ENCODE measurements around the gene SEZ6L. TPM values are rescaled to one million over a fixed set of nuclear protein-coding genes. Genes with fewer than 3 reads are reported as not detected.

SEZ6L gene
- total and polyA plus RNA-seq, 12 donors, result 0.01 to 2.5 (median 0.28) TPM

DNA sequence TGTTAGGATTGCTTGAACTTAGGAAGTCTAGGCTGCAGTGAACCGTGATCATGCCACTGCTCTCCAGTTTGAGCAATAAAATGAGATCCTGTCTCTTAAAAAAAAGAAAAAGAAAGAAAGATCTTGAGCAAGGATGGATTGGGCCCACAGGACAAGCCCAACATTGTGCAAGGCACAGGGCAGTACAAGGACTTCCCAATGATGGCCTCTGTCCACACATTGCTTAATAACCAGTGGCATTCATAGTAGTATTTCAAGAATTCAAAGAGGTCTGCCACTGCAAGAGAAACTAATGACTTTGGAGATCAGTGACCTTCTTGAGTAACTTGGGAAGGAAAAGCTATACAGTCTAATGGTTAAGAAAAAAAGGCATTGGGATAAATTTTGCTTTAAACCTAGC is 44.6 kb downstream of the SEZ6L start:
- H3K27ac ChIP-seq, result no peak overlapping the region
- intact Hi-C loops (cut with DNase I), result loop anchor here in 1 of 10 donors (2.0 kb wide), 1 partner anchor 31 kb away; no protein-coding TSS in a partner anchor
- no peak overlapping the region for H3K4me3 ChIP-seq
- ATAC-seq (no peak), DNase-seq (no peak)
- no peaks in the 10 kb centered on the region for H3K4me1 ChIP-seq
- peaks cover 0 to 66% (median 45%) of the 10 kb centered on the region in 7 donors for H3K27me3 ChIP-seq
- peaks cover 0 to 10% (median 0%) of the 10 kb centered on the region in 11 donors for H3K9me3 ChIP-seq
- H3K36me3 ChIP-seq, result no peaks in the 10 kb centered on the region
- WGBS, 2 donors, result 62 to 81% methylated on average over 1 of the region's 1 CpG
- TF ChIP-seq, protein P1, sequence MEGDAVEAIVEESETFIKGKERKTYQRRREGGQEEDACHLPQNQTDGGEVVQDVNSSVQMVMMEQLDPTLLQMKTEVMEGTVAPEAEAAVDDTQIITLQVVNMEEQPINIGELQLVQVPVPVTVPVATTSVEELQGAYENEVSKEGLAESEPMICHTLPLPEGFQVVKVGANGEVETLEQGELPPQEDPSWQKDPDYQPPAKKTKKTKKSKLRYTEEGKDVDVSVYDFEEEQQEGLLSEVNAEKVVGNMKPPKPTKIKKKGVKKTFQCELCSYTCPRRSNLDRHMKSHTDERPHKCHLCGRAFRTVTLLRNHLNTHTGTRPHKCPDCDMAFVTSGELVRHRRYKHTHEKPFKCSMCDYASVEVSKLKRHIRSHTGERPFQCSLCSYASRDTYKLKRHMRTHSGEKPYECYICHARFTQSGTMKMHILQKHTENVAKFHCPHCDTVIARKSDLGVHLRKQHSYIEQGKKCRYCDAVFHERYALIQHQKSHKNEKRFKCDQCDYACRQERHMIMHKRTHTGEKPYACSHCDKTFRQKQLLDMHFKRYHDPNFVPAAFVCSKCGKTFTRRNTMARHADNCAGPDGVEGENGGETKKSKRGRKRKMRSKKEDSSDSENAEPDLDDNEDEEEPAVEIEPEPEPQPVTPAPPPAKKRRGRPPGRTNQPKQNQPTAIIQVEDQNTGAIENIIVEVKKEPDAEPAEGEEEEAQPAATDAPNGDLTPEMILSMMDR (IDR thresholded peaks at IDR 0.05), result no peak

DNA sequence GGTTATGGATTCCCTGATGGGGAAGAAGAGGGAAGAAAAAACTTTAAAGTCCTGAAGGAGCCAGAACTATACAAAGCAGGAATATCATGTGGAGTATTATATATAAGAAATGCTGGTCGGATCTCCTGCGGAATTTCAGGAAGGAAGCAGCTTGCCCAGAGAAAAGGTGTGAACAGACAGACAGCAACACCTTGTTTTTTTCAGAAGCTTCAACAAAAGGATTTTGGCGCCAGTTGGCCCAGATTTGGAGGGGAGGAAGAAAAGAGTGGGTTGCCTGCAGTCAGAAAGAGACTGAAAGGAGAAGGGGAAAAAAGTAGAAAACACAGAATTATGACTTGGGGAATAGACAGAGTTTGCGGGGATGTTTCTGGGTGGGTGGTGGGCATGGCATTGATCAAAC is 45.2 kb downstream of the SEZ6L start:
- Histone ChIP-seq H3K36me3 (no peaks in the 10 kb centered on the region), H3K4me1 (no peaks in the 10 kb centered on the region), H3K4me3 (no peak overlapping the region), H3K27ac (no peak overlapping the region), H3K27me3 (peaks cover 0 to 67% (median 48%) of the 10 kb centered on the region in 7 donors), H3K9me3 (peaks cover 0 to 4% (median 0%) of the 10 kb centered on the region in 11 donors)
- TF ChIP-seq, protein P1 (IDR thresholded peaks at IDR 0.05), result no peak
- 52 to 56% methylated on average over 4 of the region's 4 CpGs for WGBS, 2 donors
- intact Hi-C loops (cut with DNase I), result loop anchor here in 1 of 10 donors (2.0 kb wide), 1 partner anchor 30 kb away; no protein-coding TSS in a partner anchor
- ATAC-seq (no peak), DNase-seq (no peak)

- Histone ChIP-seq H3K27ac (no peak overlapping the region), H3K4me1 (no peaks in the 10 kb centered on the region), H3K27me3 (peaks cover 0 to 67% (median 50%) of the 10 kb centered on the region in 7 donors), H3K9me3 (no peaks in the 10 kb centered on the region), H3K36me3 (no peaks in the 10 kb centered on the region), H3K4me3 (no peak overlapping the region)
- TF ChIP-seq, protein P1 (IDR thresholded peaks at IDR 0.05), result no peak
- DNase-seq, result no peak
- 8 to 14% methylated on average over 7 of the region's 7 CpGs for WGBS, 2 donors
- intact Hi-C loops (cut with DNase I), result loop anchor here in 1 of 10 donors (2.0 kb wide), 1 partner anchor 29 kb away; no protein-coding TSS in a partner anchor
- no peak for ATAC-seq
These were observed 46.5 kb downstream of the SEZ6L start for GRCh38 chr22:26215736-26216135.

DNA sequence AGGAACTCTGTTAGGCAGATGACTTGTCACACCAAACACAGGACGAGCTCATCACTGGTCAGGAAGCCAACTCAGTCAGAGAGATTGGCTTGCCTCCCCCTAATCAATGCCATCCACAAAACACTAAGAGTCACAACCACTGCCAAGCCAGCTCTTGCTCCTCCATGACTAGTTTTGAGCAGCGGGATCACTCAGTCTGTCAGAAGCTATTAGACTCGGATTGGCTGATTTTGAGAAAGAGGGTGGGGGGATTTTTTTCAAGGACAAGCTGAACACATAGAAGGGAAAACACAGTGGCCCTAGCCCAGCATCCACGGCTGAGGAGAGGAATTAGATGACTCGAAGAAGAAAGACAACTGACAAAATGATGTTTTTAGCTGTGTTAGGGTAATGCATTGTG is 55.9 kb downstream of the SEZ6L start:
- no peaks in the 10 kb centered on the region for H3K36me3 ChIP-seq
- H3K4me3 ChIP-seq, result no peak overlapping the region
- no peak overlapping the region for H3K27ac ChIP-seq
- TF ChIP-seq, protein P1 (IDR thresholded peaks at IDR 0.05), result no peak
- peaks cover 0 to 5% (median 0%) of the 10 kb centered on the region in 11 donors for H3K9me3 ChIP-seq
- ATAC-seq (no peak), DNase-seq (no peak)
- intact Hi-C loops (cut with DNase I), result no loop called here
- no peaks in the 10 kb centered on the region for H3K4me1 ChIP-seq
- WGBS, 2 donors, result 54 to 59% methylated on average over 5 of the region's 5 CpGs
- peaks cover 0 to 37% (median 21%) of the 10 kb centered on the region in 7 donors for H3K27me3 ChIP-seq

Measured in heart right ventricle (tissue), 16 donors.